A549 (cell line): ENCODE data around the gene USO1. TPM values are rescaled to one million over a fixed set of nuclear protein-coding genes. Genes with fewer than 3 reads are reported as not detected.
"Not testable (repeated sequence)": the region's sequence is repeated elsewhere in the genome, so short reads cannot be mapped to it uniquely, and the experiment has no call there.

Experiments
- ATAC-seq, 2 experiments: fragments of 200-7000 bp in 1 of 2; fragments of >200 bp in 1 of 2; cut with Nextera tagmentation in 1 of 2; cut with Tn5 transposase in 1 of 2; 3 replicates each; pipeline versions ENCODE4 v1.8.0 to v1.9.1; 2018 to 2020; ENCODE audit warnings: mild to moderate bottlenecking in 1 of 2, moderate library complexity in 1 of 2
- CTCF ChIA-PET: fragments of 300-600 bp; sonication (Branson Sonifier 250); formaldehyde crosslinking; extraction: SDS; loops from one replicate; lab custom pipeline; 2021; ENCODE audit warnings: antibody characterized with exemption, inconsistent platforms; lab: Yijun Ruan, JAX
- POLR2A ChIA-PET: fragments of 350-600 bp; formaldehyde crosslinking; extraction: SDS; loops from one replicate; lab custom pipeline; 2021; ENCODE audit warnings: antibody characterized with exemption, inconsistent platforms; lab: Yijun Ruan, JAX
- DNase-seq, 2 experiments: peaks; one replicate each; pipeline versions ENCODE4 v3.0.0 to v3.0.0-alpha.2; 2011 to 2016; ENCODE audit warnings: low read depth in 1 of 2, low spot score in 1 of 2
- FAIRE-seq: peaks from 2 replicates; lab custom pipeline; 2011; peaks lifted over from hg19 to GRCh38; lab: Jason Lieb, UNC
- H3K27ac ChIP-seq, 2 experiments: fragments of >200 bp; sonication (Bioruptor Twin); formaldehyde crosslinking; 3 replicates each; pipeline ENCODE4 v1.5.1; 2016 to 2017
- H3K4me1 ChIP-seq: fragments of >200 bp; sonication (Bioruptor Twin); formaldehyde crosslinking; 3 replicates; pipeline ENCODE4 v1.6.1; 2016
- H3K4me2 ChIP-seq: fragments of >200 bp; sonication (Bioruptor Twin); formaldehyde crosslinking; 3 replicates; pipeline ENCODE4 v1.6.1; 2016
- H3K4me3 ChIP-seq: fragments of >200 bp; sonication (Bioruptor Twin); formaldehyde crosslinking; 3 replicates; pipeline ENCODE4 v1.5.1; 2016
- H3K9me3 ChIP-seq: fragments of >200 bp; sonication (Bioruptor Twin); formaldehyde crosslinking; 3 replicates; pipeline ENCODE4 v1.6.1; 2016
- CBX8 ChIP-seq: fragments of 200-600 bp; sonication (generic); IDR thresholded peaks from 2 replicates; pipeline ENCODE4 v1.6.1; 2016
- CEBPB ChIP-seq, 2 experiments: fragments of >200 bp in 1 of 2; sonication (Bioruptor Twin) in 1 of 2; formaldehyde crosslinking in 1 of 2; IDR thresholded peaks; 2 replicates each; pipeline ENCODE4 v1.6.1; 2012 to 2016
- E2F6 ChIP-seq: IDR thresholded peaks from 2 replicates; pipeline ENCODE4 v1.6.1; 2012; ENCODE audit warnings: low read depth, borderline replicate concordance
- EHF ChIP-seq: fragments of 250-450 bp; sonication (Bioruptor Pico); IDR thresholded peaks from 2 replicates; pipeline ENCODE4 v1.5.0; 2020; ENCODE audit warnings: mild to moderate bottlenecking
- ESRRA ChIP-seq: fragments of 150-350 bp; IDR thresholded peaks from 2 replicates; pipeline ENCODE4 v1.6.1; 2014; ENCODE audit warnings: mild to moderate bottlenecking, low read length, borderline replicate concordance
- FOSB ChIP-seq: fragments of 250-450 bp; sonication (Bioruptor Pico); IDR thresholded peaks from 2 replicates; pipeline ENCODE4 v1.5.0; 2020; ENCODE audit warnings: mild to moderate bottlenecking, moderate library complexity
- HOXB5 ChIP-seq: fragments of 250-450 bp; sonication (Bioruptor Pico); IDR thresholded peaks from 2 replicates; pipeline ENCODE4 v1.5.0; 2020; ENCODE audit warnings: mild to moderate bottlenecking, moderate library complexity
- JUNB ChIP-seq: fragments of >200 bp; sonication (Bioruptor Twin); formaldehyde crosslinking; IDR thresholded peaks from 2 replicates; pipeline ENCODE4 v1.6.1; 2016
- MAZ ChIP-seq: fragments of 150-350 bp; IDR thresholded peaks from 2 replicates; pipeline ENCODE4 v1.6.1; 2014; ENCODE audit warnings: antibody characterized with exemption, low read depth, low read length, borderline replicate concordance
- NFE2L2 ChIP-seq: fragments of 150-350 bp; conservative IDR thresholded peaks from 2 replicates; pipeline ENCODE4 v1.6.1; 2014; ENCODE audit warnings: low read length
- NR3C1 ChIP-seq: fragments of >200 bp; sonication (Bioruptor Twin); formaldehyde crosslinking; IDR thresholded peaks from 3 replicates; pipeline ENCODE4 v1.6.1; 2017
- RAD21 ChIP-seq, 2 experiments: fragments of >200 bp in 1 of 2; sonication (Bioruptor Twin) in 1 of 2; formaldehyde crosslinking in 1 of 2; IDR thresholded peaks in 1 of 2; conservative IDR thresholded peaks in 1 of 2; 2 replicates in 1 of 2; 3 replicates in 1 of 2; pipeline ENCODE4 v1.6.1; 2012 to 2018; ENCODE audit warnings: inconsistent platforms in 1 of 2
- RARB ChIP-seq: fragments of 250-450 bp; sonication (Bioruptor Pico); IDR thresholded peaks from 2 replicates; pipeline ENCODE4 v1.8.0; 2021; ENCODE audit warnings: mild to moderate bottlenecking, moderate library complexity
- RCOR1 ChIP-seq: fragments of 150-350 bp; IDR thresholded peaks from 2 replicates; pipeline ENCODE4 v1.6.1; 2014; ENCODE audit warnings: antibody characterized with exemption, low read length, low read depth
- SREBF2 ChIP-seq: fragments of 450-650 bp; IDR thresholded peaks from 2 replicates; pipeline ENCODE4 v1.6.1; 2014; ENCODE audit warnings: mild to moderate bottlenecking, moderate library complexity
- ZC3H11A ChIP-seq: fragments of 450-650 bp; IDR thresholded peaks from 2 replicates; pipeline ENCODE4 v1.6.1; 2014; ENCODE audit warnings: antibody characterized with exemption, mild to moderate bottlenecking
- ZNF302 ChIP-seq: fragments of 250-450 bp; sonication (Bioruptor Pico); IDR thresholded peaks from 2 replicates; pipeline ENCODE4 v1.9.0; 2021; ENCODE audit warnings: inconsistent platforms, mild to moderate bottlenecking, moderate library complexity
- WGBS: methylation state at CpG from one replicate; pipeline ENCODE4 v1.1.6; 2017; ENCODE audit errors: missing lambda C conversion rate; 5-methylcytosine and 5-hydroxymethylcytosine counted together
- polyA plus RNA-seq, 4 experiments: library from polyadenylated mRNA; depleted of rRNA in 3 of 4; stranded (reverse); fragments of >200 nt; fragmentation: RNase III in 1 of 4; extraction: RNeasy Plus Mini Kit Qiagen cat#74134 plus additional on column Dnase treatment in 1 of 4; gene quantifications; 2 replicates in 3 of 4; 3 replicates in 1 of 4; pipeline ENCODE4 v1.2.3, GENCODE V29; 2011 to 2017
- TF ChIP-seq, protein P1 (sequence below): fragments of 450-650 bp; IDR thresholded peaks from 2 replicates; pipeline ENCODE4 v1.6.1; 2014; ENCODE audit warnings: antibody characterized with exemption

The USO1 gene
- polyA plus RNA-seq, 2 of the 4 experiments (the other 2 are of a cell fraction) = 54.7 to 97.6 TPM

DNA sequence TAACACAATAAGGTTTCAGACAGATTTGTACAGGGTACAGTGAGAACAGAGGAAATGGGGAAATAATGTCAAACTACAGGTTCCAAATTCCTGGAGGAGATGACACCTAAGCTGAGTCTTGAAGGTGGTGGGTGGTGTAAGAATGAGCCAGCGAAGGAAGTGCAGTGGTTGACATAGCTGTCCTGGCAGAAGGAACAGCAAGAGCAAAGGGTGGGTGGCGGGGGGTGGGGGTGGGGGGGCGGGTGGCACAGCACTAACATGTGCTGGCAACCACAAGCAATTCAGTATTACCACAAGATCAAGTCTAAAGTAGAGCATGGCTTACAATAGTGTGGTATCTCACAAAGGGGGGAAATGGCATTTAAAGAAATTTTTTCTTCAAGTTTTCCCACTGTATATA, 38.0 kb upstream of the USO1 start:
- ChIA-PET POLR2A (no interaction called here), CTCF (interaction anchor here (2.2 kb wide), 1 partner anchor 37 kb away, joined by 8 read pairs; the partner anchor contains the start of gene USO1)
- Histone ChIP-seq H3K27ac (no peak overlapping the region), H3K4me2 (no peak overlapping the region), H3K4me3 (no peak overlapping the region), H3K9me3 (no peaks in the 10 kb centered on the region), H3K4me1 (no peaks in the 10 kb centered on the region)
- no peak for DNase-seq
- ATAC-seq = no peak
- WGBS = 90% methylated on average over 1 of the region's 3 CpGs
- no peak for FAIRE-seq
- TF ChIP-seq, protein P1, sequence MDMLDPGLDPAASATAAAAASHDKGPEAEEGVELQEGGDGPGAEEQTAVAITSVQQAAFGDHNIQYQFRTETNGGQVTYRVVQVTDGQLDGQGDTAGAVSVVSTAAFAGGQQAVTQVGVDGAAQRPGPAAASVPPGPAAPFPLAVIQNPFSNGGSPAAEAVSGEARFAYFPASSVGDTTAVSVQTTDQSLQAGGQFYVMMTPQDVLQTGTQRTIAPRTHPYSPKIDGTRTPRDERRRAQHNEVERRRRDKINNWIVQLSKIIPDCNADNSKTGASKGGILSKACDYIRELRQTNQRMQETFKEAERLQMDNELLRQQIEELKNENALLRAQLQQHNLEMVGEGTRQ = no peak

DNA sequence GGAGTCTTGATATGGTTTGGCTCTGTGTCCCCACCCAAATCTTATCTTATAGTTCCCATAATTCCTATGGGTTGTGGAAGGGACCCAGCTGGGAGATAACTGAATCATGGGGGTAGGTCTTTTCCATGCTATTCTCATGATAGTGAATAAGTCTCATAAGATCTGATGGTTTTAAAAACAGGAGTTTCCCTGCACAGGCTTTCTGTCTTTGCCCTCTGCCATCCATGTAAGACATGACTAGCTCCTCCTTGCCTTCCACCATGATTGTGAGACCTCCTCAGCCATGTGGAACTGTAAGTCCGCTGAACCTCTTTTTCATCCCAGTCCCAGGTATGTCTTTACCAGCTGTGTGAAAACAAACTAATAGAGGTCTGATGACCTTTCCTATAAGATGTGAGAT, 37.3 kb upstream of the USO1 start:
- WGBS = 90% methylated on average over 1 of the region's 1 CpG
- H3K4me1 ChIP-seq, POLR2A ChIA-PET, DNase-seq, H3K9me3 ChIP-seq, H3K4me2 ChIP-seq, FAIRE-seq, H3K4me3 ChIP-seq, ATAC-seq, H3K27ac ChIP-seq: not testable (repeated sequence)
- CTCF ChIA-PET = interaction anchor here (1.2 to 2.2 kb wide), 2 partner anchors 13 to 37 kb away, joined by 3 to 8 read pairs; partner anchors contain the start of gene USO1

DNA sequence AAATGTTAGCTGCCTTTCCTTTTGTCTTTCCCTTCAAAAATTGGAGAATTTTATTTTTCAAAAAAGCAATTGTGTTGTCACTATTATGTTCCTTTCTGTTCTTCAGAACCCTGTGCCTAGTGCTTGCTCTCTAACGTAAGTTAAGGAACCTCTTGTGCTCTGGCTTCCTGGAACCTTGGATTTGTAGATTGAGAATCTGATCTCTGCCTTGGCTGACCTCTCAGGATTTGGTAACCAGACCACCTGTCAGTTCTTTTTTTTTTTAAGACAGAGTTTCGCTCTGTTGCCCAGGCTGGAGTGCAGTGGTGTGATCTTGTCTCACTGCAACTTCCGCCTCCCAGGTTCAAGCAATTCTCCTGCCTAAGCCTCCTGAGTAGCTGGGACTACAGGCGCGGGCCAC, 32.3 kb upstream of the USO1 start:
- POLR2A ChIA-PET, H3K4me3 ChIP-seq, ATAC-seq, H3K4me1 ChIP-seq, H3K4me2 ChIP-seq, H3K27ac ChIP-seq, DNase-seq, FAIRE-seq, H3K9me3 ChIP-seq: not testable (repeated sequence)
- 92% methylated on average over 5 of the region's 5 CpGs for WGBS
- CTCF ChIA-PET = interaction anchor here (0.7 to 1.1 kb wide), 2 partner anchors 32 to 37 kb away, joined by 3 to 6 read pairs; partner anchors contain the start of gene USO1

DNA sequence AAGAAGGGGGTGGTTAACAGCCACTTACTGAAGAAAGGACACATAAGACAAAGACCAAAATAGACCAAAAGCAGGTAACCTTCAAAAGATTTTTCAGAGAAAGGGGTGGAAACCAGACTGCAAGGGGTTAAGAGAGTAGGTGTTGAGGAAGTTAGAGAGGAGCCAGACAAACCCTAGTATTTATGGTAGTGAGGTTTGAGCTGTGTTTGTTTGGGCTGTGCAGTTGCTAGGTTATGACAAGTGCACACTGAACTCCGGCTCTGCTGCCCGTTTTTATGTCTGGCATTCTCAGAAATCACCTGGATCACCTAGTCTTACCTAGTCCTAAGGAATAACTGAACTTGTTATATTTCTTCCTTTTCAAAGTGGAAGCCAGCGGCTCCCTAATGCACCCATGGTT, 28.3 kb upstream of the USO1 start:
- ChIA-PET POLR2A (no interaction called here), CTCF (interaction anchor here (0.7 to 1.0 kb wide), 2 partner anchors 14 to 822 kb away, joined by 3 to 4 read pairs; no protein-coding TSS in a partner anchor)
- WGBS = 52% methylated on average over 3 of the region's 3 CpGs
- DNase-seq = no peak
- Histone ChIP-seq H3K27ac (no peak overlapping the region), H3K4me2 (no peak overlapping the region)
- TF ChIP-seq NFE2L2 (no peak), FOSB (CRISPR knock-in tag) (no peak), E2F6 (no peak), HOXB5 (CRISPR knock-in tag) (no peak), ZNF302 (CRISPR knock-in tag) (no peak), RCOR1 (no peak), CEBPB (IDR thresholded peaks at IDR 0.05) (no peak), NR3C1 (no peak), ZC3H11A (no peak), SREBF2 (no peak), RARB (no peak), ESRRA (no peak), RAD21 (conservative IDR thresholded peaks at IDR 0.05 in 1 of 2, IDR thresholded peaks at IDR 0.05 in 1 of 2) (no peak), CBX8 (no peak)
- TF ChIP-seq, all 56 proteins: peak for 0
- no peak overlapping the region for H3K4me3 ChIP-seq
- no peaks in the 10 kb centered on the region for H3K9me3 ChIP-seq
- ATAC-seq (peak in 1 of 2 experiments; percentile 33; a peak in 1 of 6 replicates), FAIRE-seq (no peak)
- no peaks in the 10 kb centered on the region for H3K4me1 ChIP-seq

DNA sequence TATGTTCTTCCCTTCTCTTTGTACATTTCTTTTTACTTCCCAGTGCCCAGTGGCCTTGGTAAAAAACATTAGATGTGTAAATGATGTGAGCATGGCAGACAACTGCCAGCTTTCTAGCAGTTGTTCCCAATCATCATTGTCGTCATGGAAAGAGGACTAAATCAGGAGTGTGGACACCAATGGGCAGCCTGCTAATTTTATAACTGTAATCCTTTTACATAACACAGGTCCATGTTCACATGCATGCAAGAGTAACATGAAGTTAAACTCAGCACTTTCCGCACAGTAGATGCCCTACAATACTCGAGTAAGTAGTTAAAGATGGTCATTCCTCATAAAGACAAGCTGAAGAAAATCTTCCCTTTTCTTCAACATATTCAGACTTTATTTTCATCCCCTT, 27.8 kb upstream of the USO1 start:
- Histone ChIP-seq H3K9me3 (no peaks in the 10 kb centered on the region), H3K4me1 (no peaks in the 10 kb centered on the region), H3K4me2 (no peak overlapping the region), H3K27ac (no peak overlapping the region), H3K4me3 (no peak overlapping the region)
- DNase-seq = no peak
- TF ChIP-seq JUNB (no peak), EHF (CRISPR knock-in tag) (no peak), MAZ (no peak), CBX8 (no peak)
- ChIA-PET POLR2A (no interaction called here), CTCF (no interaction called here)
- no peak for ATAC-seq
- no peak for FAIRE-seq
- 97% methylated on average over 3 of the region's 3 CpGs for WGBS
